IMR-90 (cell line): Measurements from ENCODE around the gene BRME1.

Experiments used
- POLR2A ChIP-seq: IDR thresholded peaks from 2 replicates; pipeline ENCODE4 v1.6.1; 2012; ENCODE audit warnings: mild to moderate bottlenecking, low read depth, low read length
- RCOR1 ChIP-seq: IDR thresholded peaks from 2 replicates; pipeline ENCODE4 v1.6.1; 2012; ENCODE audit warnings: mild to moderate bottlenecking, low read length, improper control_type of control experiment; ENCODE audit not compliant: insufficient replicate concordance
- TF ChIP-seq, protein P1 (sequence below): conservative IDR thresholded peaks from 2 replicates; pipeline ENCODE4 v1.5.1; 2012; ENCODE audit warnings: mild to moderate bottlenecking, low read depth, low read length, improper control_type of control experiment
- TF ChIP-seq, protein P2 (sequence below): fragments of 150-350 bp; IDR thresholded peaks from 2 replicates; pipeline ENCODE4 v1.6.1; 2016; ENCODE audit warnings: low read depth, mild to moderate bottlenecking, low read length, moderate library complexity, borderline replicate concordance

DNA sequence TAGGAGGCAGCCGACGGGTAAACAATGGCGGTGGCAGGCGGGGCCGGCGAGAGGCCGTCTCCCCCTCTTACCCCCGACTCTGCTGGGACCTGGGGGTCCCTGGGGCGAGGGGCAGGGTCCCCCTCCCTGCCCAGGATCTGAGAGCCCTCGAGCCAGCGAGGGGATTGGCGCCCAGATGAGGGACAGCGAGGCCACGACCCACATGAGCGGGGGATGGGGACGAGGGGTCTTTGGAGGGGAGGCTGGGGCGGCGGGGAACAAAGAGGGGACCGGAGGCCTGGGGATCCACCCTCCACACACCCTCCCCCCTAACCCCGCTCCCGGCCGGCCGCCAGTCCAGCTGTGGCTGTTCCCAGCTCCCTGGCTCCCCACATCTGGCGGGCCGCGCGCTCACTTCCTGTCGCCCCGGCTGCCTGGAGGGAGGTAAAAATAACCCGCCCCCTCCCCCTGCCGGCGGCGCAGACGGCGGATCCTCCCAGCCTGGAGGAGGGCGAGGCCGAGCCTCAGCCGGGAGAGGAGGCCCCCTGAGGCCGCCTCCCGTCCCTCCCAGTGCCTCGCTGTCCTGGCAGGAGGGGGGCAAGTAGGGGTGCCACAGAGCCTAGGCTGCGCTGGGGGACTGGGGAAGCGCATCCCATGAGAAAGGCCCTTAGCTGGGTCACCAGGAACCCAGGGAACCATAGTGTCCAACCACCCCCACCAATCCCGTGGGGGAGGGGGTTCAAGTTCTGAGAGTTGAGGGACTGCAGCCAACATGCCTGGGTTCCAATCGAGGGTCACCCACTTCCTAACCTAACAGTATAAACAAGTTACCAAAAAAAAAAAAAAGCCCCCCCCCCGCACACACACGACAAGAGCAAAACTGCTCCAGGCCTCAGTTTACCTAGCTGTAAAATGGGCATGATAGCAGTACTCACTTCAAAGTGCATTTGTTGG, 58.2 kb downstream of the BRME1 start:
- TF ChIP-seq, protein P1, sequence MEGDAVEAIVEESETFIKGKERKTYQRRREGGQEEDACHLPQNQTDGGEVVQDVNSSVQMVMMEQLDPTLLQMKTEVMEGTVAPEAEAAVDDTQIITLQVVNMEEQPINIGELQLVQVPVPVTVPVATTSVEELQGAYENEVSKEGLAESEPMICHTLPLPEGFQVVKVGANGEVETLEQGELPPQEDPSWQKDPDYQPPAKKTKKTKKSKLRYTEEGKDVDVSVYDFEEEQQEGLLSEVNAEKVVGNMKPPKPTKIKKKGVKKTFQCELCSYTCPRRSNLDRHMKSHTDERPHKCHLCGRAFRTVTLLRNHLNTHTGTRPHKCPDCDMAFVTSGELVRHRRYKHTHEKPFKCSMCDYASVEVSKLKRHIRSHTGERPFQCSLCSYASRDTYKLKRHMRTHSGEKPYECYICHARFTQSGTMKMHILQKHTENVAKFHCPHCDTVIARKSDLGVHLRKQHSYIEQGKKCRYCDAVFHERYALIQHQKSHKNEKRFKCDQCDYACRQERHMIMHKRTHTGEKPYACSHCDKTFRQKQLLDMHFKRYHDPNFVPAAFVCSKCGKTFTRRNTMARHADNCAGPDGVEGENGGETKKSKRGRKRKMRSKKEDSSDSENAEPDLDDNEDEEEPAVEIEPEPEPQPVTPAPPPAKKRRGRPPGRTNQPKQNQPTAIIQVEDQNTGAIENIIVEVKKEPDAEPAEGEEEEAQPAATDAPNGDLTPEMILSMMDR = 0 out of 2 replicates have a peak, but pooled peaks have one; percentile 18
- TF ChIP-seq RCOR1 (peak; percentile 86), POLR2A (peak; percentile 85)
- TF ChIP-seq, protein P2, sequence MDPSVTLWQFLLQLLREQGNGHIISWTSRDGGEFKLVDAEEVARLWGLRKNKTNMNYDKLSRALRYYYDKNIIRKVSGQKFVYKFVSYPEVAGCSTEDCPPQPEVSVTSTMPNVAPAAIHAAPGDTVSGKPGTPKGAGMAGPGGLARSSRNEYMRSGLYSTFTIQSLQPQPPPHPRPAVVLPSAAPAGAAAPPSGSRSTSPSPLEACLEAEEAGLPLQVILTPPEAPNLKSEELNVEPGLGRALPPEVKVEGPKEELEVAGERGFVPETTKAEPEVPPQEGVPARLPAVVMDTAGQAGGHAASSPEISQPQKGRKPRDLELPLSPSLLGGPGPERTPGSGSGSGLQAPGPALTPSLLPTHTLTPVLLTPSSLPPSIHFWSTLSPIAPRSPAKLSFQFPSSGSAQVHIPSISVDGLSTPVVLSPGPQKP = no peak
